GM18517 (cell line): ENCODE results near the gene ART5.

Experiments
- ATAC-seq: cut with Tn5 transposase; IDR thresholded peaks from one replicate; pipeline ENCODE4 v1.9.1; 2021; ENCODE audit warnings: mild to moderate bottlenecking, moderate library complexity; ENCODE audit not compliant: unreplicated experiment

ART5 gene, protein sequence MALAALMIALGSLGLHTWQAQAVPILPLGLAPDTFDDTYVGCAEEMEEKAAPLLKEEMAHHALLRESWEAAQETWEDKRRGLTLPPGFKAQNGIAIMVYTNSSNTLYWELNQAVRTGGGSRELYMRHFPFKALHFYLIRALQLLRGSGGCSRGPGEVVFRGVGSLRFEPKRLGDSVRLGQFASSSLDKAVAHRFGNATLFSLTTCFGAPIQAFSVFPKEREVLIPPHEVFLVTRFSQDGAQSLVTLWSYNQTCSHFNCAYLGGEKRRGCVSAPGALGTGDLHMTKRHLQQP

DNA sequence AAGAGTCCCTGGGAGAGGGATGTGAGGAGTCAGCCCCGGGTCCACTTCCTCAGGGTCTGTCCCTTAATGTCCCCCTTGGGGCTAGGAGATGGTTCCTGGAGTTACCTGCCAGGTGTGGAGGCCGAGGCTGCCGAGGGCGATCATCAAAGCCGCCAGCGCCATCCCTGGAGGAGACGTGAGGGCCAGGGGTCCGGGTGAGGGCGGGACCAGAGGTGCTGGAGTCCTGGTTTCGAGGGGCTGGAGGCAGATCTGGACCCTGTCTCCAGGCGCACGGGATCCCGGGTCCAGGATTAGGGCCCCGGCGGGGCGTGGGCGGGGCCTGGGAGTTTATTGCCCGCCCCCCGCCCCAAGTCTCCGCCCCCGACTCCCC, at the start of gene ART5:
TSS of gene ART5 (minus strand) at position 292 of the 370 bp plus-strand sequence. CDS start at position 162, 130 bp downstream.
- ATAC-seq: no peak

DNA sequence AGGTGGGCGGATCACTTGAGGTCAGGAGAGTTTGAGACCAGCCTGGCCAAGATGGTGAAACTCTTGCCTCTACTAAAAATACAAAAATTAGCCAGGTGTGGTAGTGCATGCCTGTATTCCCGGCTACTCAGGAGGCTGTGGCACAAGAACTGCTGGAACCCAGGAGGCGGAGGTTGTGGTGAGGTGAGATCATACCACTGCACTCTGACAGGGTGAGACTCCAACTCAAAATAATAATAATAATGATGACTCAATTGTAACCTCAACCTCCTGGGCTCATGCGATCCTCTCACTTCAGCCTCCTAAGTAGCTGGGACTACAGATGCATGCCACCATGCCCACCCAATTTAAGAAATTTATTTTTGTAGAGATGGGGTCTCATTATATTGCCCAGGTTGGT, 45.0 kb upstream of the ART5 start:
- no peak for ATAC-seq

DNA sequence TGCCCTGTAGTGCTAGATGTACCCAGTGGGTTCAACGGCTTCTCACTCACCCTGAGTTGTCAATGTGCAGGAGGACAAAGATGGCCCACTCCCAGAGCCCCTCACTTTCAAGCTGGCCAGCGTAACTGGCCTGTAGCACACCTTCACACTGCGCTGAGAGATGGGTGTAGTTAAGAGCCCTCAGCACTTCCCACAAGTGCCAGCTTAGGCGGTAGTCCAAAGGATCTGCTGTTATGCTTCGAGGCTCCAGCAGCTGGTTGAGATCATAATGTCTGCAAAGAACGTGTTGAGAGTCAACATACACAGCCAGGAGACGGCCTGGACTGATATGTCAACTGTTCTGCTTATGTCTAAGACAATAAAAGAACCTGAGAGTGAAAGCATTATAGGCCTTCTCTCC, 44.1 kb upstream of the ART5 start:
- ATAC-seq: no peak

DNA sequence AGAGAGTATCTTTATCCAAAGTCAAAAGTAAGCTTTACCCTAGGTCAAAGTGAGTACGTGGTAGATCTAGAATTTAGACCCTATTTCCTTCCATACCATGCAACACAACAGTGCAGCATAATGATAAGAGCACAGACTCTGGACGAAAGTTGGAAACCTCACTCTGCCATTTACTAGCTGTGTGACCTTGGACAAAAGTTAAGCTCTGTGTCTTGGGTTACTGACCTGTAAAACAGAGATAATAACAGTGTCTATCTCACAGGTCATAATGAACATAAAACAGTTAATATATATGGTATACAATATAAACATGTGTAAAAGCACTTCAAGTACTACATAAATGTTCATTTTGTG, 43.0 kb upstream of the ART5 start:
- no peak for ATAC-seq

DNA sequence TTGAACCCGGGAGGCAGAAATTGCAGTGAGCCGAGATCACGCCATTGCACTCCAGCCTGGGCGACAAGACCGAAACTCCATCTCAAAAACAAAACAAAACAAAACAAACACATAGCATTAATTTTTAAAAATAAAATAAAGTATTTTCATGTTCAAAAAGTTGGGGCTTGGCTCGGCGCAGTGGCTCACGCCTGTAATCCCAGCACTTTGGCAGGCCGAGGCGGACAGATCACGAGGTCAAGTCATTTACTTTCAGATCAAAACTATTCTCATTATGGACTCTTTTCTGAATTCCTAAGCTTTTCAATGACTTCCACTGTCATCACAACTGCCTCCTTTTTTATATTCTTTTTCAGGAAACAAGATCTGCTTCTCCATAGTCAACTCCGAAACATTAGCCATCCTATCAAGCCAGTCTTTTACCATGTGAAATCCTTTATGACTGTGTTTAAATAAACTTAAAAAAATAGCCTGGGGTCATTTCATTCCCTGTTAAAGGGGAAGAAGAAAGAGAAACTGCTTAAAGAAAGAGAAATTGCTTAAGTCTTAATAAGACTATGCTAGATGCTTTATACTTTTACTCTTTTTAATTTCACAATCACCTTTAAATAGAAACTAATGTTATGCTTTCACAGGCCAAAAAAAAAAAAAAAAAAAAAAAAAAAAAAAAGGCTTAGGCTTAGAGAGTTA, 42.5 kb upstream of the ART5 start:
- ATAC-seq: no peak

DNA sequence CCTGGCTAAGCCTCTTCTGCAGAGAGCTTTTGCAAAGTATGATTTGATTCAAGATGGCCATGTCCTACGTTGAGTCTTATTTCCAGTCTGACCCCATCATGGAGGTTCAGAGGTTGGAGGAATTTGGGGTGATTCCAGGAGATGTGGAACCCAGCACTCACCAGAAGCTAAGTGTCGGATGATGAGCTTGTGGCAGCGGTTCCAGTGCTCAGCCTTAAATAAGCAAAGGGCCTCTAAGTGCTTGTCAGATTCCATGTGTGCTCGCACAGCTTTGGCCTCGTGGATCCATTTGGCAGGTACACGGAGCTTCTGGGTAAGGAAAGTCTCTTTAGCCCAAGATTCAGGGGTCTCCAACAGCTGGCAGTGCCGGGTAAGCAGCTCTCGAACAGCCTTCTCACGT, 41.2 kb upstream of the ART5 start:
- ATAC-seq: no peak

DNA sequence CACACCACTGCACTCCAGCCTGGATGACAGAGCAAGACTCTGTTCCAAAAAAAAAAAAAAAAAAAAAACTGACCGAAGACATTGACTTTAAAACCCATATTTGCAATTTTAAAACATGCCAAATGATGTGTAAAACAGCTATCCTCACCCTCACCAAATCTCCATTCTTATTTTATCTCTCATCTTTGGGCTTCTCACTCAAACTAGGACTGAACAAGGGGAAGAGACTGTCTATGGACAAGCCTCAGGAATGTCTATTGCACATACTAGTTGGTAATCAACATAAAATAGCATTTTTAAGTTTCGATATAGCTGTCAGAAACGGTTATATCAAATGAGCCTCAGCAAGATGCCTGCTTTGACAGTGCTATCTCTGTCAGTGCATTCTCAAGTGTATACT, 37.3 kb upstream of the ART5 start:
- no peak for ATAC-seq

DNA sequence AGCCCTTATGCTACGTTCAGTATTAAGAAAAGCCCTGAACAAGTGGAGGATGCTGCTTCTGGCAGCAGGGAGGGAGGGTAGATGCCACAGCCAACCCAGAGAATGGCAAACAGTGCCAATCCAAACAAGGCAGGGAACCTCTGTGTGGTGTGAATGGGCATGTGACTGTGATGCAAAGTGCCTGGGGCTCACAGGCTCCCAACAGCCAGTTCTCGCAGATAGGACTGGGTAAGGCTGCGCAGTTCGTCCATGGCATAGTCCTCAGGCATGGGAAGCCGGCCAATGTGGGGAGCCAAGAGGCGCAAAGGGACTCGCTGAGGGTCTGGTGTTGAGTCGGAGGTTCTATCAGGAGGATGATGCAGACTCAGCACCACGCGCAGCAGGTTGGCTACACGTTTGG, 34.2 kb upstream of the ART5 start:
- no peak for ATAC-seq

GRCh38 chr11:3674189-3674588, 32.4 kb upstream of the ART5 start:
- no peak for ATAC-seq

DNA sequence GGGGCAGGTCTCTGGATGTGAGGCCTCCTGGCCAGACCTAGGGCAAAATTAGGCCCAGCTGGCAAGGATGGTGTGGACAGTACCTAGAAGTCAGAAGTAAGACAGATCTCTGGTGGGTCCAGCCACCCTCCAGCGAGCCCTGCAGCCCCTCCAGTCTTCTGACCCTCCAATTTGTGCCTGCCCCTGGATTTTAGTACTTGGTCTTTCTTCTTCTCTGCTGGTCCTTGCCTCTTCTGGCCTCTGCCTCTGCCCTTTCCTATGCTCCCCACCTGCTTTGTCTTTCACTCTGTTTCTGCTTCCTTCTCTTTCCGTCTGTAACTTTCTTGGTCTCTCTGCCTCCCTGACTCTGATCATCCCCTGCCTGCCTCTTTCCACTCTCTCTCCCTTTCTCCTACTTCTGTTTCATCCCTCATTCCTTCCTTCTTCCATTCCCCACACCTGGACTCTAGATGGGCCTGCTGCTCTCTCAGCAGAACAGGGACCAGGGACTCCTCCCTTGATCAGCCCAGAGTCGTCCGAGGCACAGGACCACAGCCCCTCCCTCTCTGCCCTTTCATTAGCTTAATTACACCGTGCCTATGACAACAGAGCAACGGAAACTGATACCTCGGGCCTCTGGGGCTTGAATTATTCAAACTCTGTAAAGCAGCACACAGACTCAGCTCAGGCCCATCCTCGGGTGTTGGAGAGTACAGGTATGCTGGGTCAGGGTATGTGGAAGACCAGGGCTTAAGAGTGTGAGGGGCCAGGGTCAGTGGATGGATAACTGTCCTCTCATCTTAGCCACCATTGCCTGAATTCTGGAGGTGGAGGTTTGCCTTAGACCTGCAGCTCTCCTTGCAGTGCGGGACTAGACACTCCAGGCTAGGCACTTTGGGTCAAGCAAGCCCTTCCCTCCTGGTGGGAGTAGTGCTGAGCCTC, 29.8 kb upstream of the ART5 start, which contains the start of gene CHRNA10:
TSS of gene CHRNA10 (minus strand) at position 51 of the 921 bp plus-strand sequence. CDS start 72 bp downstream, outside the sequence.
- no peak for ATAC-seq

- no peak for ATAC-seq
These were observed 28.0 kb upstream of the ART5 start for GRCh38 chr11:3669742-3670183.

DNA sequence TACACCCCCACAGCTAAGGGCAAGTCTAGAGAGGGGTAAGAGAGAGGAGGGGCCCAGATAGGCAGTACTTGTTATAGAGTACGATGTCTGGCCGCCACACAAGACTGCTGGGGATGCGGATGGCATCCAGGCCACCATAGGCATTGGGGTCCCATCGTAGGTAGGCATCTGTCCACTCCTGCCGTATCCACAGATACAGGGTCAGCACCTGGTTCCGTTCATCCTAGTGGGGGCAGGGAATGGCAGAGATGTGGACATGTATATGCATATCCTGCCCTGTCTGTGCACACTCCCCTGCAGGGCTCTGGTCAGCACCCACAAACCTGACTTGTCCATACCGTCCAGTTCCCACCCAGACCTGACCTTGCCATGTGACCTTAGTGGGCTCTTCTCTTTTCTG, 27.3 kb upstream of the ART5 start:
- no peak for ATAC-seq

DNA sequence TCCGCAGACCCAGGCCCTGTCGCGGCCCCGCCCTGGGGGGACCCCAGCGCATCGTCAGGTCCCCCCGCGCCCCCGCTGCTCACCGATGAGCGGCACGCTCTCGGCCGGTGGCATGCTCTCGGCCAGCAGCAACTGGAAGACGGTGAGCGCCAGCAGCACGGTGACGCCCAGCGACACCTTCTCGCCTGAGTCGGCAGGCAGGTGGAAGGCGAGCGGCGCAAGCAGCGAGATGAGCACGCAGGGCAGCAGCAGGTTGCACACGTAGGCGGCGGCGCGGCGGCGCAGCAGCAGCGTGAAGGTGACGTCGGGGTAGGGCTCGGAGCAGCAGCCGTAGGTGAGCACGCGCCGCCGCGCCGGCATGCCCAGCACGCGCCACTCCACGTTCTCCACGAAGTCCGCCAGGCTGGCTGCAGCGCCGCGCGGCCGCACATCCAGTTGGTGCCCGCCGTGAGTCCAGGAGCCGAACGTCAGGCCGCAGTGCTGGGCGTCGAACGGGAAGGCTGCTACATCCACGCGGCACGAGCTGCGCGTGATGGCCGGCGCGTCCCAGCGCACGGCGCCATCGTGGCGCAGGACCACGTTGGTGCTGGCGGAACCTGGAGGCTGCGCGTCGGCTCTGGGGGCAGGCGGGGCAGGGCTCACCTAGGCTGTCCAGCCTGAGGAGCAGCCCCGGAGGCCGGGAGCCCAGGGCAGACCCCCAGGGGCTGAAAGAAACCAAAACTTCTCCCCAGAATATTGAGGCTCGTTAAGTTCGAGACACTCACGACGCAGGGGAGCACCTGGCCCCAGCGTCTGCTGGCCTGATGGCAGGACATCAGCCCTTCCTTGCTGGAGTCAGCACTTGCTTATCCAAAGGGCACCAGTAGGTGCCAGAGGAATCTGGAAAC, 25.6 kb upstream of the ART5 start:
- ATAC-seq: no peak

- ATAC-seq: no peak
These were observed 24.3 kb upstream of the ART5 start for GRCh38 chr11:3666023-3666530.

DNA sequence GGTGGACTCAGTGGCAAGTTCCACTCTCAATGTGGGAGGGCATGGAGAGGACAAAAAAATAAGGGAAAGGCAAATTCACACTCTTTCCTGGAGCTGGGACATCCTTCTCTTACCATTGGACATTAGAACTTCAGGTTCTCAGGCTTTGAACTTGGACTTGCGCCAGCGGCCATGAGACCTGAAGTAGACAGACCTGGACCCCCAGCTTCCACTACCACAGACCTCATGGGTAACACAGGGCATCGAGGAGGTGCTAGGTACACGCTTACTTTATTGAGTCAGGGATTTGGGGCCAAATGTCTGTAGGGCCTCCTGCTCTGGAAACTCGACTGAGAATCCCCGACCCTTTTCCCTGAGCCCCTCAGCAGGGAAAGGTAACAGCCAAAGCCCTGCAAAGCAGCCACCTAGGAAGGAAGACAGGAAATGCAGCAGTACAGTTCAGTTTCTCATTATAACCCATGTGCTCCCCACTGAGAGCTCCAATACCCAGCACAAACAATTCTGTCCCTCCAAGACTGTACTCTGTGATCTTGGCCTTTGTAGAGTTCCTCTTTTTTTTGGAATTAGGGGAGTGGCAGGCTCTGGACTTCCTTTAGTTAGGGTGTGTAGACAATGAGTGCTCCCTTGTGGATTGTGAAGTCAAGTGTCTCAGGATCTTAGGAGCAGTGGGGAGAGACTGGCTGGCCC, 23.7 kb upstream of the ART5 start:
- no peak for ATAC-seq

- ATAC-seq: no peak
These were observed 22.3 kb upstream of the ART5 start for GRCh38 chr11:3664032-3664630.

DNA sequence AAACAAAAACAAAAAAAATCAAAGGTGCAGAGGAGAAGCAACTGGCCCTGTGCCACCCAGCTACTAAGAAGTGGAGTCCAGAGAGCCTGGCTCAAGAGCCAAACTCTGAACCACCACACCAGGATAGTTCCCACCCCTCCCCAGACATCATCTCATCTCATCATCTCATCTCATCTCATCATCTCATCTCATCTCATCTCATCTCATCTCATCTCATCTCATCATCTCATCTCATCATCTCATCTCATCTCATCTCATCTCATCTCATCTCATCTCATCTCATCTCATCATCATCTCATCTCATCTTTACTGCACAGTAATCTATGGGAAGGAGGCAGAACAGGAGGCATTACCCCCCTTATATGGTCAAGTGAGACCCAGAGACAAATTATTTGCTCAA, 21.1 kb upstream of the ART5 start:
- ATAC-seq: no peak

DNA sequence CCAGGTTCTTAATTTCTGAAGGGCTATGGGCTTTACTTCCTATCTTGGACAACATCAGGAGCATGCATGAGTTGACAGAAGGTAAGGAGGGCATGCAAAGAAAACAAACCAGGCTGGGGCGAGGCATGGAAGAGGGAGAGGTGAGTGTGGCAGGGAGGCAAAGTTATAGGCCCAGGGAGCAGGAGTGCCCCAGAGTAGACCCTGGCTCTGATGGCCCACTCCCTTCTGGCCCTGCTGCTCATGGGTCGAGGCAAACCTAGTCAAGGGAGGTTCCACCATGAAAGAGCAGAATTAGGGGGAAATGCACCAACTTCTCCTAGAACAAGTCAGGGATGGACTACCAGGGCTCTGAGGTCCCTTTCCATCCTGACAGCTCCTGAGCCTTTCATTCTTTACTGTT, 19.2 kb upstream of the ART5 start:
- ATAC-seq: no peak
